Lung (tissue), 12 donors: ENCODE measurements around the gene IQCF6. TPM values are rescaled to one million over a fixed set of nuclear protein-coding genes. Genes with fewer than 3 reads are reported as not detected.
A peak's percentile ranks its signal among the peaks of the same experiment; 100 is the strongest.

Experiments used
- ATAC-seq: fragments of 200-7000 bp; cut with Tn5 transposase; one replicate; pipeline ENCODE4 v1.9.1; 2020; ENCODE audit warnings: moderate number of reproducible peaks; ENCODE audit not compliant: insufficient read depth, low FRiP score
- DNase-seq, 3 donors: peaks; one replicate each; pipeline ENCODE4 v3.0.0-alpha.2; 2013 to 2017
- H3K27ac ChIP-seq, 2 donors: one replicate each; pipeline ENCODE4 v1.5.1; 2013; ENCODE audit warnings: mild to moderate bottlenecking in 2 of 2, moderate library complexity in 2 of 2, control low read depth in 1 of 2, inconsistent platforms in 1 of 2, low read depth in 1 of 2, low read length in 1 of 2
- H3K27me3 ChIP-seq, 3 donors: one replicate each; pipeline ENCODE4 v1.5.1; 2013; ENCODE audit warnings: low read length in 2 of 3; ENCODE audit not compliant: control insufficient read depth in 3 of 3, insufficient read depth in 3 of 3
- H3K36me3 ChIP-seq, 4 donors: one replicate each; pipeline ENCODE4 v1.5.1; 2013; ENCODE audit warnings: low read length in 4 of 4, mild to moderate bottlenecking in 1 of 4, moderate library complexity in 1 of 4; ENCODE audit not compliant: control insufficient read depth in 4 of 4, insufficient read depth in 4 of 4
- H3K4me1 ChIP-seq, 5 donors: one replicate each; pipeline ENCODE4 v1.5.1; 2013; ENCODE audit warnings: low read length in 5 of 5, mild to moderate bottlenecking in 2 of 5, moderate library complexity in 1 of 5; ENCODE audit not compliant: control insufficient read depth in 5 of 5, insufficient read depth in 5 of 5
- H3K4me3 ChIP-seq: one replicate; pipeline ENCODE4 v1.5.1; 2013; ENCODE audit warnings: mild to moderate bottlenecking, control low read depth, moderate library complexity
- H3K9ac ChIP-seq, 2 donors: one replicate each; pipeline ENCODE4 v1.5.1; 2013; ENCODE audit warnings: low read length in 2 of 2, control low read depth in 1 of 2; ENCODE audit not compliant: insufficient read depth in 1 of 2
- H3K9me3 ChIP-seq, 4 donors: one replicate each; pipeline ENCODE4 v1.5.1; 2013; ENCODE audit warnings: low read length in 3 of 4, mild to moderate bottlenecking in 1 of 4, moderate library complexity in 1 of 4; ENCODE audit not compliant: control insufficient read depth in 4 of 4, insufficient read depth in 3 of 4
- WGBS, 2 donors: extraction: QIAGEN DNeasy Blood & Tissue Kit; methylation state at CpG; one replicate each; pipeline ENCODE4 v1.1.7; 2013; 5-methylcytosine and 5-hydroxymethylcytosine counted together
- polyA plus RNA-seq, 2 donors: library from polyadenylated mRNA; stranded (reverse); fragments of 200-250 nt; gene quantifications; one replicate each; pipeline ENCODE4 v1.2.1, GENCODE V29; 2013
- total RNA-seq, 2 donors: library from RNA; depleted of rRNA in 1 of 2; stranded (reverse); fragments of >200 nt in 1 of 2; gene quantifications; one replicate each; pipeline ENCODE4 v1.2.1, GENCODE V29; 2014 to 2021
- TF ChIP-seq, protein P1 (sequence below): IDR thresholded peaks from 2 replicates; pipeline ENCODE4 v1.5.1; 2012; ENCODE audit warnings: mild to moderate bottlenecking; ENCODE audit errors: control extremely low read depth, extremely low read depth
- donor health status: control.
- donor health status: control.
- donor health status: Bipolar disorder and iron deficiency.
- donor health status: healthy.
- donor health status: DM: yes; HTN: yes; CAD: no.

IQCF6 gene
- total and polyA plus RNA-seq, 4 donors = not detected

DNA sequence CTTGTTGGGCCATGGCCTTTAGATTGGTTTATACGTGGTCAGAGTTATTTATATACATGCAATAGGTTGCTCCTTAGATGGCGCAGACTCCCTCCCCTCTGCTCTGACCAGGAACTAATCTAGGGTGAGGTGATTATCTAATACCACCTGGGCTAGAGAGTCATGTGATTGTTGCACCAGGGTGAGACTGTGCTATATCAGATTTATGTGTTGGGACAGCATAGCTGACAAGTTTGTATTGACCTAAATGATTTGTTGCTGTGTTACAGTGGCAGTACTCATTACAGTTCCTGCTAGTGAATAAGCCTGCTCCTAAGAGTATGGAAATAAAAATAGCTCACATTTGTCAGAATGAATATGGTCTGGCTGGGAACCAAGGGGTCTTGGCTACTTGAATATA is 7.2 kb upstream of the IQCF6 start:
- DNase-seq (no peak), ATAC-seq (no peak)
- Histone ChIP-seq H3K9me3 (no peaks in the 10 kb centered on the region), H3K27ac (no peak overlapping the region), H3K27me3 (peaks cover 0 to 3% (median 0%) of the 10 kb centered on the region in 3 donors), H3K9ac (no peak overlapping the region), H3K4me1 (no peaks in the 10 kb centered on the region), H3K4me3 (no peak overlapping the region), H3K36me3 (no peaks in the 10 kb centered on the region)
- TF ChIP-seq, protein P1, sequence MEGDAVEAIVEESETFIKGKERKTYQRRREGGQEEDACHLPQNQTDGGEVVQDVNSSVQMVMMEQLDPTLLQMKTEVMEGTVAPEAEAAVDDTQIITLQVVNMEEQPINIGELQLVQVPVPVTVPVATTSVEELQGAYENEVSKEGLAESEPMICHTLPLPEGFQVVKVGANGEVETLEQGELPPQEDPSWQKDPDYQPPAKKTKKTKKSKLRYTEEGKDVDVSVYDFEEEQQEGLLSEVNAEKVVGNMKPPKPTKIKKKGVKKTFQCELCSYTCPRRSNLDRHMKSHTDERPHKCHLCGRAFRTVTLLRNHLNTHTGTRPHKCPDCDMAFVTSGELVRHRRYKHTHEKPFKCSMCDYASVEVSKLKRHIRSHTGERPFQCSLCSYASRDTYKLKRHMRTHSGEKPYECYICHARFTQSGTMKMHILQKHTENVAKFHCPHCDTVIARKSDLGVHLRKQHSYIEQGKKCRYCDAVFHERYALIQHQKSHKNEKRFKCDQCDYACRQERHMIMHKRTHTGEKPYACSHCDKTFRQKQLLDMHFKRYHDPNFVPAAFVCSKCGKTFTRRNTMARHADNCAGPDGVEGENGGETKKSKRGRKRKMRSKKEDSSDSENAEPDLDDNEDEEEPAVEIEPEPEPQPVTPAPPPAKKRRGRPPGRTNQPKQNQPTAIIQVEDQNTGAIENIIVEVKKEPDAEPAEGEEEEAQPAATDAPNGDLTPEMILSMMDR = no peak
- WGBS, 2 donors = 70 to 83% methylated on average over 2 of the region's 2 CpGs

DNA sequence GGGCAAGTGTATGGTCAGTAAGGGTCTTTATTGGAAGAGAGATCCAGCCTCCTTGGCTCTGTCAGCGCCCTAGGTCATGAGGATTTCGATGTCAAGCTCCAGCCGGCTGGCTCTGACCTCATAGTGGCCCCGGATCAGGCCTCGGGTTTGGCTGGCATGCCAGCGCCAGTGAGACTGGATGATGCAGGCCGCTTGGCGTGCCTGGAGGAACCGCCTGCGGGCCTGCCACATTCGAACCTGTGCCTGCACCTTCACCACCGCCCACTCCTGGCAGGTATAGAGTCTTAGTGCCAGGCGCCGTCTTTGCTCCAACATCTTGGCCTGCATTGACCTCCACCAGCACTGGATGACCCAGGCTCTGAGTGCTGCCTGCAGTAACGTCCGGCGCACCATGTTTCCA is 483 bp downstream of the IQCF6 start:
- WGBS, 2 donors = 95% methylated on average over 17 of the region's 17 CpGs
- TF ChIP-seq, protein P1 = no peak
- peaks cover 0 to 5% (median 0%) of the 10 kb centered on the region in 5 donors for H3K4me1 ChIP-seq
- no peaks in the 10 kb centered on the region for H3K27me3 ChIP-seq
- H3K36me3 ChIP-seq = no peaks in the 10 kb centered on the region
- H3K9ac ChIP-seq = no peak overlapping the region
- DNase-seq (no peak), ATAC-seq (no peak)
- H3K9me3 ChIP-seq = peaks cover 0 to 7% (median 0%) of the 10 kb centered on the region in 4 donors
- H3K4me3 ChIP-seq = no peak overlapping the region
- H3K27ac ChIP-seq = no peak overlapping the region

DNA sequence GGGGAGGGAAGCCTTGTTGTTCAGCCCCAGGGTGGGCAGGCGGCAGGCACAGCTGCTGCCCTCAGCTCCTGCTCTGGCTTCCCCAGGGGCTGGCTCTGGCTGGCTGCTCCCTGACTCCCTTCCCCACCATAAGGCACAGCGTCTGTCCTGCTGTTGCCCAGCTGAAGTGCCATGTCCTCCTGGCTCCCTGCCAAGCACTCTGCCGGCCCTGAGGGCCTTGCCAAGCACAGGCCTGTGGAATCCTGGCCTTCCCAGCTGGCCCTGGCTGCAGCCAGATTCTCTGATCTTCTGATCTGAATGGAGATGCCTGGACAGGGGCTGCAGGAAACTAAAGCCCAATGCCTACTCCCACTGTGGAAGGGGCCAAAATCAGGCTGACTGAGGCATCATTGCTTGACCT is 1.1 kb downstream of the IQCF6 start:
- 51 to 67% methylated on average over 3 of the region's 3 CpGs for WGBS, 2 donors

More for the DNA sequence above, 1.1 kb downstream of the IQCF6 start:
- no peak overlapping the region for H3K9ac ChIP-seq
- ATAC-seq (no peak), DNase-seq (peak; percentile 3 to 31 (median 19))
- no peak overlapping the region for H3K27ac ChIP-seq
- H3K9me3 ChIP-seq = peaks cover 0 to 7% (median 0%) of the 10 kb centered on the region in 4 donors
- H3K4me3 ChIP-seq = no peak overlapping the region
- H3K4me1 ChIP-seq = peaks cover 0 to 5% (median 0%) of the 10 kb centered on the region in 5 donors
- no peaks in the 10 kb centered on the region for H3K36me3 ChIP-seq
- no peaks in the 10 kb centered on the region for H3K27me3 ChIP-seq
- TF ChIP-seq, protein P1 = no peak
